Cardiac fibroblast (primary cell): ENCODE measurements around the gene TEX19.

ENCODE experiments used
- DNase-seq, 2 donors: peaks; one replicate each; pipeline versions ENCODE4 v3.0.0 to v3.0.0-alpha.2; 2010; ENCODE audit warnings: low read depth in 2 of 2
- H3K4me3 ChIP-seq, 2 donors: replicated peaks in 1 of 2; 1 replicate in 1 of 2; 2 replicates in 1 of 2; pipeline ENCODE4 v1.5.1; 2011; ENCODE audit warnings: low read depth in 2 of 2, low read length in 2 of 2, mild to moderate bottlenecking in 2 of 2, moderate library complexity in 1 of 2
- TF ChIP-seq, protein P1 (sequence below): IDR thresholded peaks from one replicate; pipeline ENCODE4 v1.5.1; 2011; ENCODE audit warnings: low read depth, mild to moderate bottlenecking, low read length, inconsistent platforms

The TEX19 gene

DNA sequence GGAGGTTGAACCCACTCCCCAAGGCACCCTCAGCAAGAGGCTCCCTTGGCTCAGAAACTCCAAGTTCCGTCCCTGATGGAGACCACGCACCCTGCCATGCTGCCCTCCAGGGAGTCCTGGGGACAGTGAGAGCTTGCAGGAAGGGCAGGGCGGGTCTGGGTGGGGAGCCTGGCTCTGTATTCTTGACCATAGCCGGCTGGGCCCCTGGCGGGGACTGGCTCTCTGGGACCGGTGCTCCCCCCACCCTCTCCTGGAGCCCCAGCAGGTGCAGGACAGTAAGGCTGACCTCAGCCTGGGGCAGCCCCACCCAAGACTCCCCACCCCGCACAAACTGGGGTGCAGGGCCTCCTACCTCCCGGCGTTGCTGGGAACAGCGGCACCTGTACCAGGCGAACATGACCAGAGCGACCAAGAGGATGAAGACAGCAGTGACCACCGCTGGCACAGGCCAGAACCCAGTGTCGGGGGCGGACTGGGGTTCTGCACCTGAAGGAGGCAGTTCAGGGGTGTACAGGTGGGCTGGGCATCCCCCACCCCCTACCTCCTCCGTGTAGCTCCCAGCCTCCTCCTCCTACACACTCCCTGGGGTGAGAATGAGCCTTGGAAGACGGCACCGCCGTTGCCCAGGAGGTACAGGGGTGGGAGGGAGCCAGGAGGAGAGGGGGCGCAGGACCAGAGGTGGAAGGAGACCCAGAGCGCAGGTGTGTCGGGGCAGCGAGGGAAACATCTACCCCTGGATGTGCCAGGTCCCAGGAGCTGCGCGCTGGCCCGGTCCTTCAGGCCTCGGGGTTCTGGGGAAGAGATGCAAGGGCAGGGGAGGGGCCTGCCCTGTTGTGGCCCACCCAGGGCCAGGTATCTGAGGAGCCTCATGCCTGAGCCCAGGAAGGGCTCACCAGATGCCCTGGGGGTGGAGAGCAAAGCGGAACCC, 36.3 kb upstream of the TEX19 start:
- H3K4me3 ChIP-seq = no peak overlapping the region
- TF ChIP-seq, protein P1, sequence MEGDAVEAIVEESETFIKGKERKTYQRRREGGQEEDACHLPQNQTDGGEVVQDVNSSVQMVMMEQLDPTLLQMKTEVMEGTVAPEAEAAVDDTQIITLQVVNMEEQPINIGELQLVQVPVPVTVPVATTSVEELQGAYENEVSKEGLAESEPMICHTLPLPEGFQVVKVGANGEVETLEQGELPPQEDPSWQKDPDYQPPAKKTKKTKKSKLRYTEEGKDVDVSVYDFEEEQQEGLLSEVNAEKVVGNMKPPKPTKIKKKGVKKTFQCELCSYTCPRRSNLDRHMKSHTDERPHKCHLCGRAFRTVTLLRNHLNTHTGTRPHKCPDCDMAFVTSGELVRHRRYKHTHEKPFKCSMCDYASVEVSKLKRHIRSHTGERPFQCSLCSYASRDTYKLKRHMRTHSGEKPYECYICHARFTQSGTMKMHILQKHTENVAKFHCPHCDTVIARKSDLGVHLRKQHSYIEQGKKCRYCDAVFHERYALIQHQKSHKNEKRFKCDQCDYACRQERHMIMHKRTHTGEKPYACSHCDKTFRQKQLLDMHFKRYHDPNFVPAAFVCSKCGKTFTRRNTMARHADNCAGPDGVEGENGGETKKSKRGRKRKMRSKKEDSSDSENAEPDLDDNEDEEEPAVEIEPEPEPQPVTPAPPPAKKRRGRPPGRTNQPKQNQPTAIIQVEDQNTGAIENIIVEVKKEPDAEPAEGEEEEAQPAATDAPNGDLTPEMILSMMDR = no peak
- no peak for DNase-seq

DNA sequence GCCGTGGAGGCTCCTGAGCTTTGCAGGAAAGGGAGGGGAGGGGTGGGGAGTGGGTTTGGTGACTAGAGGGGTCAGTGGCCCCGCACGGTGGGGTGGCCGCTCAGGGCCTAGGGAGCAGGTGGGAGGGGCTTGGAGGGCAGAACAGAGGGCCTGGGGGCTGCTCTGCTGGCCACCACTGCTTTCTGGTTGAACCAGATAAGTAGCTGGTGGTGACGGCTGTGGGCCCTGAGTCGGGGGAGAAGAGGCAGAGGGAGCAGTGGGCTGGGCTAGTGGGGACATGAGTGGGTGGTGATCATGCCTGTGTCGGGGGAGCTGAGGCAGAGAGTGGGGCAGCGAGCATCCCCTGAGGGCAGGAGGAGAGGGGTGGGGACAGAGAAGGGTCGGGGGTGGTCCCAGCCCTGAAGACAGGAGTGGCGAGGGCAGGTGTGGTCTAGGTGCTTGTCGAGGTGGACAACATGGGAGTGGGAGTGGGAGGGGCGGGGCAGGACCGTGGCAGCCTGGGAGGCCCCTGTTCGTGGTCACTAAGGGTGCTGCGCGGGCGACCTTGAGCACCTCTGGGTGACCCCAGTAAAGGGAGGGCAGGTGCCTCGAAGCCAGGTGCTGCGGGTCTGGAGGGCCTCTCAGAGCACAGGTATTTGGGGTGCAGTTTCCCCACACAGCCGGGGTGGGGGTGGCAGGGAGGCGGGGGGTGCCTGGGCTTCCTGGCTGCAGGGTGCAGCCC, 35.4 kb upstream of the TEX19 start:
- TF ChIP-seq, protein P1 = no peak
- DNase-seq = no peak
- no peak overlapping the region for H3K4me3 ChIP-seq

DNA sequence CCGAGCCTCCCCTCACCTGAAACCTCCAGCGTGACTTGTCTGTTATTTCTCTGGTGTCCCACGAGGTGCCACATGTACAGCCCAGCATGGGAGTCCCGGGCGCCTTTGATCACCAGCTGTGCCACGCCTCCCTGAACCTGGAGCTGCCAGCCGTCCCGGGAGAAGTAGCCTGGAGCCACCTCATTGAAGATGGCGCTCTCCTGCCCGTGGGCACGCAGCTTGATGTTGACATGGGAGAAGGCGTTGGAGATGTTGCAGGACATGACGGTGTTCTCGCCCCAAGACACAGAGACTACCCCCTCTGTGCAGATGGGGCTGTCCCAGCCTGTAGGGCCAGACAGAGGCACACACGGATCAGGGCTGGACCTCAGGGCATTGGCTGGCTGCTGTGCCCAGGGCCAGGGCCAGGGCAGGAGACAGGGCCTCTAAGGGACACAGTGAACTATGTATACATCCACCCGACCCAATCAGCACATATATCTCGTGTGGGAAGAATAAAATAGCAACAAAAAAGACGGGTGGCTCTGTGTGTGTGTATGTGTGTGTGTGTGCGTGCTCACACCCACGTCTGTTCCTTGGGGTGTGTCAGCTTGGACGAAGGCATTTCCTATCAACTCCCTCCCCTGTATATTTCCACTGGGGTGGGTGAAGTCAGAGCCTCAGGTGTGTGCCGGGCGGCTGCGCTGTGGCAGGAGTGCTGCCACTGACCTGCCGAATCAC, 34.3 kb upstream of the TEX19 start:
- TF ChIP-seq, protein P1 = no peak
- H3K4me3 ChIP-seq = no peak overlapping the region
- DNase-seq = no peak

DNA sequence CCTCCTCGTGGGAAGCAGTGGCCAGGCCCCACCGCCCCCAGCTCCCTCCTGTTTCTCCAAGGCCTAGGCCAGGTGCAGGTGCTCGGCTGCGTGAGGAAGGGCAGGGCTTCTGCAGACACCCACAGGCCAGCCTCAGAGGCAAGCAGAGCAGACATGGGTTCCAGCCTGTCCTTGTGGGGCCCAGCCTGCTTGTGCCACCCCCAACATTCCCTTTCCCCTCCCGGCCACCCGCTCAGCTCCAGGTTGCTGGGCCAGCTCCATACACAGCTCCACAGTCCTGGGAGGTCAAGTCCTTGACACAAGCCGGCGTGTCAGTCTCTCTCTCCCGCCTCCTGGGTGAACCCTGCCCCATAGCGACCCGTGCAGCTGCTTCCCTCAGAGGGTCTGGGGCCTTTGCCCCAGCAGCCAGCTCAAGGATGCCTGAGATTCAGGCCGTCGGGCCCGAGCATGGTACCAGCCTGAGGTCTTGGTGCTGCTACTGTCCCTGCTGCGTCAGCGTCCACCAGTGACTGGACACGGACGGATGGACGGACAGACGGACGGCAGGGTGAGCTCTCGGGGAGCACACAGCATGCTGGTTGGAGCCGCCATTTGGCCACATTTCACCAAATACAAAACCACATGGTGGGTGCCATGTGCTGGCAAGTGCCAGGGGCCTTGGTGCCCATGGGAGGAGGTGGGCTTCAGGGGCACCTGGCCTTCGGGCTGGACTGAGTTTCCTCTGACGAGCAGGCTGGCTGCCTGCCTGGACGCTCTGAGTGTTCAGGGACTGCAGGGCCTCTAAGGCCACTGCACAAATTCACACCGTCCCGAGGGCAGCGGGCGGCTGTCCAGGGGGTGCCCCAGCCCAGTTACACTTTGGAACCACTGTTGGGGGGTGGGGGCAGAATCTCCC, 33.5 kb upstream of the TEX19 start:
- no peak for DNase-seq
- TF ChIP-seq, protein P1 = no peak
- no peak overlapping the region for H3K4me3 ChIP-seq

DNA sequence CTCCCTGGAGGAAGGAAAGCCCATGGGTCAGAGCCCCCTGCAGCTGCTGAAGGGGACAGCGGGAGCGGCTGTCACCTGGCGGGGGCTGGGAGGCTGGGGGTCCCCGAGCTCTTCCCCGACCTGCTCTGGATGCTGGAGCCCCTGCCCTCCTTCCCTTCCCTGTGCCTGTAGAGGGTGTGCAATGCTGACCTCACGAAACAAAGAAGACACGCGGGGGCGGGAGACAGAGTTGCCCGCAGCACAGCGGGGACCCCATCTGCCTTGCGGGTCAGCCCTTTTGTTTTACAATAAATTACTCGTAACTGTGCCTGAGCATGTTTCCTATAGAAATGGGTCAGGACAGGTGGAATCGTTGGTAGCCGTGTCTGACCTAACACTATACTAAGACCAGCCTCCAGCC, 31.8 kb upstream of the TEX19 start:
- no peak overlapping the region for H3K4me3 ChIP-seq
- no peak for DNase-seq
- TF ChIP-seq, protein P1 = no peak

DNA sequence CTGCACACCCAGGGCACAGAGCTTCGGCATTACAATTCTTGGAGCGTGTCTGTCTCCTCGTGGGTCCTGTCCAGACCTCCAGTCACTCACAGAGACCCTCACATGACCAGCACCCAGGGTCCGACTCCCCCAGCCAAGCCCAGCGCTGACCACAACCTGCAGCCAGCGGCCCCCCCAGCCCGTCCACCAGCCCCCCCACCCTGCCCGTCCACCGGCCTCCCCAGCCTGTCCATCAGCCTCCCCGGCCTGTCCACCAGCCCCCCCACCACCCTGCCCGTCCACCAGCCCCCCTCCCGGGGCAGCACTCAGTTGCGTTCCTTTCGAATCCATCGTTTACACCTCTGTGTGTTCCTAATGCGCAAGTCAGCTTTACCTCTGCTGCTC, 31.3 kb upstream of the TEX19 start:
- TF ChIP-seq, protein P1 = no peak
- no peak for DNase-seq
- no peak overlapping the region for H3K4me3 ChIP-seq
